Cerebellar cortex (tissue), 1 donor: ENCODE data around the gene IREB2.
"Not testable (repeated sequence)": the region's sequence is repeated elsewhere in the genome, so short reads cannot be mapped to it uniquely, and the experiment has no call there.

Source experiments
- DNase-seq: peaks from one replicate; pipeline ENCODE4 v3.0.0-alpha.2; 2015; ENCODE audit warnings: low spot score

Gene IREB2

GRCh38 chr15:78407608-78408354 is 30.2 kb upstream of the IREB2 start:
- DNase-seq: no peak

DNA sequence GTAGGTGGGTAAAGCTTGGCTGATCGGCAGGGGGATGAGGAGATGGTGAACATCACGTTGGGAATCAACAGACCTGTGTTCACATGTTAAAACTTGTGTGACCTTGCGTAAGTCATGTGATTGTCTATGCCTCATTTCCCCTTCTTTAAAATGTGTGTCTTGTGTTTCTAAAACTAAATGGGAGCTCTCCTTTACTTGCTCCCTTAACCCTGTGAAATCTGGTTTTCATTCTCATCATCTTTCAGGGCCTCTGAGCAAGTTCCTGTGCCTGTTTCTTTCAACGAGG is 29.7 kb upstream of the IREB2 start:
- DNase-seq: no peak

- no peak for DNase-seq
Measured at GRCh38 chr15:78408961-78409360, 29.1 kb upstream of the IREB2 start.

- DNase-seq: no peak
Measured at GRCh38 chr15:78411061-78411460, 27.0 kb upstream of the IREB2 start.

DNA sequence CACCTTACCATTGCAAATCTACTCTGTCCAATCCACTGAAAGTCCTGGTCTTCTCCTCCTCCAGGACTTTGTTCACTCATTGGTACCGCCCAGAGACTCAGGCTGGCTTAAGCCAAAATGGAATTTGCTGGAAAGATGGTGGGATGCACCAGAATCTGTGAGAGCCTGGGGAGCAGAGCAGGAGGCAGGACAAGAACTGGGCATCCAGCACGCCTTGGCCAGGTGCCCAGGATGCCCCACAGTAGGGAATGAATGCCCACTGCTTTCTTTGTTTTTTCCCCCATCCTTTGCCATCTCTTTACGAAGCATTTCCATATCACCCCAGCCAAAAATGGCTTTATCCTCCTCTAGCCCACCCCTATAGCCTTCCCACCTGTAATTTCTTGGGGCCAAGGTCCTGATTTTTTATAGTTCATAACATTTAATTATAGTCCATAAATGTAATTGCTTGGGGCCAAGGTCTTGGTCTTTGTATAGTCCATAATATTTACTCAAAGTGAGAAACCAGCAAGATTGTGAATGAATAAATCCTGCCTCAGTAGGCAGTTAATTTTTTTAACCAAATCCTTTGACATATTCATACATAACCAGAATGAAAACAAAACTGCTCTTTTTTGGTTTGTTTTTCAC is 23.3 kb upstream of the IREB2 start:
- peak; percentile 9 for DNase-seq

DNA sequence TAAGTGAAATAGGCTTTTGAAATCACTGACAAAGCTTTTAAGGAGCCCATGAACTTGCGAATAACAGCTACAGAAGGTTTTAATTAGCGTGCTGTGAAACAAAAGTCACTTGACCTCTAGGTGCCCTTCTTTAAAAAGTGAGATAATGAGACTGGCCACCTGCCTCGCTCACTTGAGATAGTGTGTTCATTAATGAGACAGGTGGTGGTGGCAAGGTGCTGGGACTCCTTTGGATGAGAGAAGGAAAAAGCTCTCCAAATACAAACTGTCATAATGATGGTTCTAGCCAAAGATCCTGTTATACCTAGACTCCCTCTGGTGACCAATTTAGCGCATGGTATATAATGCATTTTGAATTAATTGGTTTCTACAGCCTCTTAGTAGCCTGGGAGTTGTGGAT is 22.7 kb upstream of the IREB2 start:
- DNase-seq: peak; percentile 43

GRCh38 chr15:78417754-78418630 is 20.0 kb upstream of the IREB2 start:
- DNase-seq: no peak

GRCh38 chr15:78418686-78419085 is 19.3 kb upstream of the IREB2 start:
- DNase-seq: no peak

DNA sequence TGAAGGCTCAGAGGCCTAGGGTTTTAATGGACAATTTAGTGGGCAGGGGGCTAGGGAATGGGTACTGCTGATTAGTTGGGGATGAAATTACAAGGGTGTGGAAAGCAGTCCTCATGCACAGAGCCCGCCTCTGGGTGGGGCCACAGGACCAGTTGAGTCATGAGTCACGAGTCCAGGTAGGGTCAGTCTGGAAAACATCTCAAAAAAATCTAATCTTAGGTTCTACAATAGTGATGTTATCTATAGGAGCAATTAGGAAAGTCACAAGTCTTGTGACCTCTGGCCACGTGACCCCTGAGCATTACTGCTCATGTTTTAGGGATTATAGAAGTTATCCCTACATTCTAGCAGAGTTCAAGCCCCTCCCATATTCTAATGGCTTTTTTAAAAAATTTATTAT is 18.6 kb upstream of the IREB2 start:
- no peak for DNase-seq

DNA sequence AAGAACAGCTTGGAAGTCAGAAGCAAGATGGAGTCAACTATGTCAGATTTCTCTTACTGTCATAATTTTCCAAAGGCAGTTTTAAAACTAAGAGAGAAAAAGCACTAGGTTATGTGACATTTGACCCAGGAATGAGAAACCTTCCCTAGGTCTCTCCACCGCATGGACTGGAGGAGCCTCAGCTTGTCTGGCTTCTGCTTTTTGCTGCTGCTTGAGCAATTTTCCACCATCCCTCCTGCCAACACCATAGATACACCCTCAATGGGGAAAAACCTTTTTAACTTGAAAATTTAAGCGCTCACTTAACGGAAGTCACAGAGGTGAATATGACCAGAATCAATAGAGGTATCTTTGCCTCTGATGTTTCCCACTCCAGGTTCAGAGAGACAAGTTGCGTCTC is 17.8 kb upstream of the IREB2 start:
- DNase-seq: no peak

DNA sequence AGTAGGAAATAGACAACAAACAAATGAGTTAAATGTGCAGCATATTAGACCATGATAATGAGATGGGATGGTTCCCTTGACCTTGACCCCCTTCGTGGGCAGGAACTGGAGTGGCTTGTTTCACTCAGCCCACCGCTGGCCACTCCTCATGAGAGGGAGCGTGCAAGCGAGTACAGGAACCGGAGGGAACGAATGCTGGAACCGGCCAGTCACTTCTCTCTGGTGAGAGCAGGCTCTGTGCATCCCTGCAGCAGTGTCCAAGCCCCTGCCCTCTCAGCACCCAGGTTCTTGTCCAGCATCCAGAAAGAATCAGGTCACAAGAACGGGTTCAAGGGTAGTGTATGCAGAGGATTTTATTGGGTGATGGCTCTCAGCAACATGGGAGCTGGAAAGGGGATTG is 17.2 kb upstream of the IREB2 start:
- no peak for DNase-seq

DNA sequence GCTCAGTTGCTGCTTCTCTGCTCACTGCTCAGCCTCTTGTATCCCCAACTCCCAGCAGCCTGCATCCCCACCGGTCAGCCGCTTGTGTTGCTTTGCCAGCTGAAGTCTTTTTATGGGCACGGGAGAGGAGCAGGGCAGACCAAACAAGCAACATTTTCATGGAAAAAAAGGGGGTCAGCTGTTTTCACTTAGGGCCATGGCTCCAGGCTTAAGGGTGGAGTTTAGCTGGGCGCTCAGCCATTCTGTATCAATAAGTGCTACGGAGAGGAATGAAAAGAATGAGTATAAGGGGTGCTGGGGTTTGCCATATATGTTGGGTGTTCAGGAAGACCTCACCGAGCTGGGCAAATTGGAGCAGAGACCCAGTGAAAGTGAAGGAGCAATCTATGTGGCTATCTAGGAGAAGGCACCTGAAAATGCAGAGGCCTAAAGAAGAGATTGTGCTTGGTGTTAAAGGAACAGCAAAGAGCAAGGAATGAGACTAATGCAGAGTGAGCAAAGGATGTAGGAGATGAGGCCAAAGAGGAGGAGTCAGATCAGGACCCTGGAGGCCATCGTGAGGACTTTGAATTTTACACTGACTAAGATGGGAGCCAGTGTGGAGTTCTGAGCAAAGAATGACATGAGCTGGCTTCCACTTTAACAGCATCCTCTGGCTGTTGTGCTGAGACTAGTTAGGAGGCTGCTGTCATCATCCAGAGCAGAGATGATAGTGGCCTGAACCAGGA is 16.6 kb upstream of the IREB2 start:
- no peak for DNase-seq

DNA sequence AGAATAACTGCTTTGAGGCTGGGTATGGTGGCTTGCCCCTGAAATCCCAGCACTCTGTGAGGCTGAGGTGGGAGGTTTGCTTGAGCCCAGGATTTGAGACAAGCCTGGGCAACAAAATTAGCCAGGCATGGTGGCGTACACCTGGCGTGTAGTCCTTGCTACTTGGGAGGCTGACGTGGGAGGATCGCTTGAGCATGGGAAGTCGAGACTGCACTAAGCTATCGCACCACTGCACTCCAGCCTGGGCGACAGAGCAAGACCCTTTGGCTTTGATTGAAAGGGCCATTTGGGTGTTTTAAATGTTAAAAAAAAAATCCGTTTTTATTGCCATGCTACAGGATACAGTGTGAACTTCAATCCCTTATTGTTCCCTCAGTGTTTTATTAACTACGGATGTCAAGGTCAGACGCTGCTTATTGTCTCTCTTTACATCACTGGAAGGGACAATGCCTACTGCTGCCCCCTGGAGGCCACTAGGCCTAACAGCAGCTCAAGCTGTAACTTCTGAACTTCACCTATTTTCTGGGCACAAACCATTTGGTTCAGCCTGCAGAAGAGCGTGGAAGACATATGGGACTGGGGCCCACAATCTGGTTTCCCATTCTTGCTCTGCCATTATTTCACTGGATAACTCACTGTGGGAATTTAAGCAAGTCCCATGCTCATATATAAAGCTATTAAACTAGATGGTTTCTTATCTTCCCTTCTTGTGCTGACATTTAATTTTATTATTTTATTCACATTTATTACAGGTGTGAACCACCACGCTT is 15.3 kb upstream of the IREB2 start:
- DNase-seq: peak; percentile 79

DNA sequence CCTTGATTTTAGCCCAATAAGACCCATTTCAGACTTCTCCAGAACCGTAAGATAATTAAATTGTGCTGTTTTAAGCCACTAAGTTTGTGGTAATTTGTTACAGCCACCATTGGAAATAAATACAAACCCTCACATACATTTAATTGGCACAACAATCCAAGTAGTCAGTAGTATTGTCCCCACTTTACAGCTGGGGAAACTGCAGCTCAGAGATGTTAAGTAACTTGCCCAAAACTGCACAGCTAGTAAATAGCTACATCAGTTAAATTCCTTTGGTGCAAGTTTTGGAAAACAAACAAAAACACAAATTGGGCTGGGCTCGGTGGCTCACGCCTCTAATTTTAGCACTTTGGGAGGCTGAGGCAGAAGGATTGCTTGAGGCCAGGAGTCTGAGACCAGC is 13.3 kb upstream of the IREB2 start:
- no peak for DNase-seq

- DNase-seq: no peak
Measured at GRCh38 chr15:78425643-78426042, 12.4 kb upstream of the IREB2 start.

DNA sequence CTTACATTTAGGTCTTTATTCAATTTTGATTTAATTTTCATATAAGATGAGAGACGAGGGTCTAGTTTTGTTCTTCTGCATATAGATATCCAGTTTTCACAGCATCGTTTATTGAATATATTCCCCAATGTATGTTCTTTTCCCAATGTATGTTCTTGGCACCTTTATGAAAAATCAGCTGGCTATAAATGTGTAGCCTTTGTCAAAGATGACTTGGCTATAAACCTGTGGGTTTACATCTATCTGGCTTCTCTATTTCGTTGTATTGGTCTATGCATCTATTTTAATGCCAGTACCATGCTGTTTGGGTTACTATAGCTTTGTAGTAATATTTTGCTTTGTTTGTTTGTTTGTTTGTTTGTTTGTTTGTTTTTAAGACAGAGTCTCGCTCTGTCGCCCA is 11.7 kb upstream of the IREB2 start:
- no peak for DNase-seq

DNA sequence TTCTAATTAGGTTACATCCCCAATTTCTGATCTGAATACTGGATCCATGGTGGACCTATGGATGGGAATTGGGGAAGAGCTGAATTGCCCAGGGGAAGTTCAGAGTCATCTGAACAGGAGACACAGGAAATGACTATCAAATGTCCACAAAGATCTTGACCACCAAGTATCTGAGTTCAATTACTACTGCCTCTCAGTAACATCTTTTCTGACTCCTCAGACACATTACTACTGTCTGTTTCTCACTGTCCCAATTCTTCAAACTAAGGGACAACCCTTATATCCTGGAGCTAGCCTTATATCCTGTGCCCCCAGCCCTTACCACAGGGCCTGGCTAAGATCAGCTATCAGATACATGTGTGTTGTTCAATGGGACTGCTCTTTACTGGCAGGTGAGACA is 10.1 kb upstream of the IREB2 start:
- no peak for DNase-seq

- no peak for DNase-seq
Measured at GRCh38 chr15:78429477-78429876, 8.5 kb upstream of the IREB2 start.

DNA sequence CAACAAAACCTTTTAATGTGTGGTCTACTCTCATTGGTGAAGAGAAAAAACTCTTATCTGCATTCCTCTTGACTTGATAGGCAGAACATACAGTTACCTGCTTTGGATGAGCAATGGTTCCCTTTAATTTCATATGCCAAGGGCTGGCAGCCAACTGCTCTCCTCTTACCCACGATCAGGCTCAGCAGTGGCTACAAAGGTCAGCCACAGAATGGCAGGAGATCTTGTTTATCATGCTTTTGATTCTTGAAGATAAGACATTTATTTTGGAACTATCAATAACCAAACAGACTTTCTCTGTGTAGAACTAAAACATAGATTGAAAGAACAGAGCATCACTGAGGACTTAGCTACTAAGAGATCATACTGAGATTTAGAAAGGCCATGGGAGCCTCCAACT is 6.1 kb upstream of the IREB2 start:
- no peak for DNase-seq

- no peak for DNase-seq
Measured at GRCh38 chr15:78432664-78433063, 5.4 kb upstream of the IREB2 start.

DNA sequence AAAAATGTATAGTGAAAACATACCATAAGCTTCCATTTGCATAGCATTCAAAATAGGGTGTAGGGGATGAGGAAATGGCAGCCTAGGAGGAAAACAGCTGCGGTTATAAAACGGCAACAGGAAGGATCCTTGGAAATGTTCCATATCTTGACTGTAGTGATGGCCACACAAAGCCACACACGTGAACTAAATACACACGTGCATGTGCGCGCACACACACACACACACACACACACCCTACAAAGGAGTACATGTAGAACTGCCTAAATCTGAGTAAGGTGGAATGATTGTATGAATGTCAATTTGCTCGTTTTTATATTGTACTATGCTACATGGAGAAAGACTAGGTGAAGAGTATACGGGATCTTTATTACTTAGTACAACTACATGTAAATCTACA is 3.9 kb upstream of the IREB2 start:
- DNase-seq: no peak

GRCh38 chr15:78434711-78435110 is 3.3 kb upstream of the IREB2 start:
- DNase-seq: not testable (repeated sequence)
